Gastroesophageal sphincter (tissue), 3 donors: ENCODE results near the gene CREB1.

ENCODE experiments used
- CTCF ChIP-seq, 4 experiments: fragments of 200-600 bp in 2 of 4; fragments of 450-650 bp in 2 of 4; sonication (generic) in 1 of 4; IDR thresholded peaks; one replicate each; pipeline ENCODE4 v1.5.1; 2017 to 2019; ENCODE audit warnings: antibody characterized with exemption in 4 of 4, mild to moderate bottlenecking in 2 of 4, moderate library complexity in 2 of 4
- EP300 ChIP-seq: sonication (generic); formaldehyde crosslinking; IDR thresholded peaks from one replicate; pipeline ENCODE4 v1.6.1; 2017; ENCODE audit warnings: antibody characterized with exemption, mild to moderate bottlenecking

GRCh38 chr2:207565736-207566500, 36.2 kb downstream of the CREB1 start:
- TF ChIP-seq CTCF (IDR thresholded peaks at IDR 0.05) (no peak), EP300 (no peak)
